GM13977 (cell line): ENCODE results near the gene IL36B.

Experiments
- DNase-seq: peaks from one replicate; pipeline ENCODE4 v3.0.0; 2012; ENCODE audit warnings: low spot score
- in situ Hi-C: fragments of 300-500 bp; cut with MboI; formaldehyde crosslinking; loops from one replicate; pipeline ENCODE4 v1.12.0; 2022; ENCODE audit warnings: low sequenced_read_pairs, low pct_unique_long_range_greater_than_20kb, mixed read lengths, inconsistent platforms; ENCODE audit not compliant: unreplicated experiment
- TF ChIP-seq, protein P1 (sequence below): IDR thresholded peaks from 2 replicates; pipeline ENCODE4 v1.5.1; 2012; ENCODE audit warnings: mild to moderate bottlenecking, control low read depth; ENCODE audit not compliant: insufficient read depth; ENCODE audit errors: extremely low read depth, missing control alignments

The IL36B gene

DNA sequence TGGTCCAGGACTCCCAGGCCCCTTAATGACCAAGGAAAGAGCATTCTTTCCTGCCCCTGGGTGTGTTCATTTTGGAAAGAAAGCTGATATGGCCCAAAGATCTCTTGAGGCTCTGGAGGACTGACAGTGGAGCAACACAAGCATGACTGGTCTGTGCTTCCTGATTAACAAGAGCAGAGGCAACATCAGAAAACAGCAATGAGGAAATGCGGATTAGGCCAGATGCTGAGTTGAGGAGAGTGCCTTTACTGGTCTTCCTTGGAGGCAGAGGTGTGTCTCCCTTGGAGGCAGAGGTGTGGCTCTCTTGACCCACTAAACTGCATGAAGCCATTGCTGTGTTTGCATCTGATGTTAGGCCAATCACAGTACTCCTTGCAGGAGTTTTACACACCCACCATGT lies 19.9 kb downstream of the IL36B start:
- TF ChIP-seq, protein P1, sequence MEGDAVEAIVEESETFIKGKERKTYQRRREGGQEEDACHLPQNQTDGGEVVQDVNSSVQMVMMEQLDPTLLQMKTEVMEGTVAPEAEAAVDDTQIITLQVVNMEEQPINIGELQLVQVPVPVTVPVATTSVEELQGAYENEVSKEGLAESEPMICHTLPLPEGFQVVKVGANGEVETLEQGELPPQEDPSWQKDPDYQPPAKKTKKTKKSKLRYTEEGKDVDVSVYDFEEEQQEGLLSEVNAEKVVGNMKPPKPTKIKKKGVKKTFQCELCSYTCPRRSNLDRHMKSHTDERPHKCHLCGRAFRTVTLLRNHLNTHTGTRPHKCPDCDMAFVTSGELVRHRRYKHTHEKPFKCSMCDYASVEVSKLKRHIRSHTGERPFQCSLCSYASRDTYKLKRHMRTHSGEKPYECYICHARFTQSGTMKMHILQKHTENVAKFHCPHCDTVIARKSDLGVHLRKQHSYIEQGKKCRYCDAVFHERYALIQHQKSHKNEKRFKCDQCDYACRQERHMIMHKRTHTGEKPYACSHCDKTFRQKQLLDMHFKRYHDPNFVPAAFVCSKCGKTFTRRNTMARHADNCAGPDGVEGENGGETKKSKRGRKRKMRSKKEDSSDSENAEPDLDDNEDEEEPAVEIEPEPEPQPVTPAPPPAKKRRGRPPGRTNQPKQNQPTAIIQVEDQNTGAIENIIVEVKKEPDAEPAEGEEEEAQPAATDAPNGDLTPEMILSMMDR = no peak
- DNase-seq = no peak
- in situ Hi-C loops = no loop called here

DNA sequence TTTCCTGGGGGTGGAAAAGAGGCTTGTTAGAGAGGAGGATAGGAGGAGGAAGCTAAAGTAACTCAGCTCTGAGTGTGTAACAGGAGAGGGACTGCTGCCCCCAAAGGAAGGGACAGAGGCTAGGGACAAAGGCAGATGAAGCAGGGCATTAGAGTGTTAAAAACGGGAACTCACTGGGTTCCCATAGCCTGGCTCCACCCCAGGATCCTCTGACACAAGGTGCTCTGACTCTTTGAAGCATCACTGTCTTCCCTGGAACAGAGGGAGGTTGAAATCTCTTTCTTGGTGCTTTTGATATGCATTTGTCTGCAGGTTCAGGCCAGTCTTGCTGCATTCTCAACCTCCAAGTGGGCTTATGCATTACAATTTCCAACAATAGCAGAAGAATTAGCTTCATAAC lies 24.6 kb downstream of the IL36B start:
- TF ChIP-seq, protein P1 = no peak
- in situ Hi-C loops = no loop called here
- no peak for DNase-seq

DNA sequence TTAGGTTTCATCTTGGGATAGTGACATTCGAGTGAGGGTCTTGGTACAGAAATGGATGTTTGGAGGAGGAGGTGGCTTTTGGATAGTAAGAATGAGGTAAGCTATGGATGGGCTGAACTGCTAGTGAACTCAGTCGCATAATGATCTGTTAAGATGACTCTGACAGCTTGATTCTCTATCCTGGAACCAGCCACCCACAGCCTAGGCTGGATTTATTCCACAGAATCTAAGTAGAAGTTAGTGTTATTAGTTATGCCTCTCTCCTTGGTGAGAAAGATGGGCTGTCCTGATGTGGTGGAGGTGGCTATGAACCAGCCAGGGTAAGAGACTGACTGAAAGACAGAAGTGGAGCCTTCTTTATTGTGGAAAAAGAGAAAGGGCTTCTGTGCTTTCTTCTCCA lies 25.0 kb downstream of the IL36B start:
- DNase-seq = no peak
- TF ChIP-seq, protein P1 = no peak
- in situ Hi-C loops = no loop called here

DNA sequence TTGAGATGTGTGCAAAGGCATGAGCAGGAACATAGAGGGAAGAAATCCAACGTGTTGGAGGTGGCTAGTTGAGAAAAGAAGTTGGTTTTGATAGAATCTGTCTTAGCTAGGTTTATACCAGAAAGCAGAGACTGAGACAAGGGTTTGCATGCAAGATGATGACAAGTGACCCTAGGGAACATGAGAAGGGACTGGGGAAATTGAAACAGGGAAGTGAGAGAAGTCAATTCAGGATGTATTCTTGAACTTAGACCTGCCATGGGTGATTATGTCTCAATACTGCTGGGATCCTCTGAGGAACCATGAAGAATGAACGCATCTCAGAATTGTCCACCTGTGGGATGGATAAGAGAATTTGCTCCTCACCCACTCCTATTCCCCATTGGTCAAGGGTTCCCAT lies 26.9 kb downstream of the IL36B start:
- no peak for DNase-seq
- TF ChIP-seq, protein P1 = no peak
- in situ Hi-C loops = no loop called here

DNA sequence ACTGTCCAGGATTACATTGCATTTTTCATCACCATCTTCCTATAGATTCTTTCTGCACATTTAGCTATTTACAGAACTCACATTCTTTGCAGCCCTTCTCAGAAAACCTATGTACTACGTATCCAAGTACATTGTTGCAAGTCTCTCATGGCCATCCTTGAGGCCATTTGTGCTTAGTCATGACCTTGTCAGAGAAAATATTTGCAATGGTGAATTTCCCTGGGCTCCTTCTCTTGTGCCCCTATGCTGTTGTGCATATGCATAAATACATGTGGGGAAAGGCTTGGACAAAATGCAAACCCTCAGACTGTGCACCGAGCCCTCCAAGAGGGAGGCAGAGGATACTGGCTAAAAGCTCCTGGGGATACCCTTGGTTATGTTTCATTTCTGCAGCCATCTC lies 27.9 kb downstream of the IL36B start:
- TF ChIP-seq, protein P1 = no peak
- no peak for DNase-seq
- in situ Hi-C loops = no loop called here

DNA sequence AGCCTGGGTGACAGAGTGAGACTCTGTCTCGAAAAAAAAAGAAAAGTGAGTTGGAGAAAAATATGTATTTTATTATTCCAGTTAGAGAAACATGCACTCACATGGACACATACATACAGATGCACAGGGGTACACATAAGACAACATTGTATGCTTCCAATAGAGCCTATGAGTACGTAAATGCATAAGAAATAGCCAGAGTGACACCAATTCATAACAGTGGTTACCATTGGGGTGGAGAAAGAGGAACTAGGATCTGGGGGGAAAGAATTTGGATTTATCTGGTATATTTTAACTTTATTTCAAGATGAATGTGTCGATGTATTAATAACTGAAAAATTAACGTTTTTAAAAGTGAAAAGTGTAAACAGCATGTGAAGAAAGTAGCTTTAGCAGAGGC lies 31.4 kb downstream of the IL36B start:
- TF ChIP-seq, protein P1 = no peak
- in situ Hi-C loops = no loop called here
- no peak for DNase-seq

DNA sequence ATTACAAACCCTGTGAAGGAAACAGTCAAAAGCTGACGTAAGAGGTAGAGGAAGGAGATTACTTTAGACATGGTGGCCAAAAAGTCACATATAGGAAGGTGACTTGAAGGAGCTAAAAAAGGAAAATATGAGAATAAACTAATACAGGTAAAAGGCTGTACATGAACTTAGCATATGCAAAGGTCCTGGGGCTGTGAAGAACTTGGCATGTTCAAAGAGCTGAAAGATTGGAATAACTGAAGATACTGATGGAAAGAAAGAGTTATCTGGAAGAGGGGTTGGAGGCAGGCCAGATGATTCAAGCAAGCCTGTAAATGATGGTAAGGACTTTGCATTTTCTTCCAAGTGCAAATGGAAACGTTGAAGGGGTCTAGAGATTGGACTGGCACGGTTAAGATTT lies 34.2 kb downstream of the IL36B start:
- in situ Hi-C loops = no loop called here
- TF ChIP-seq, protein P1 = no peak

More for the DNA sequence above, 34.2 kb downstream of the IL36B start:
- no peak for DNase-seq
